RPMI8226 (cell line): ENCODE results near the gene ANKRD39.
A peak's percentile ranks its signal among the peaks of the same experiment; 100 is the strongest.

Experiments
- DNase-seq: peaks from one replicate; pipeline ENCODE4 v3.0.0-alpha.2; 2015

ANKRD39 gene

GRCh38 chr2:96885432-96886347, 27.9 kb upstream of the ANKRD39 start:
- DNase-seq, result no peak

DNA sequence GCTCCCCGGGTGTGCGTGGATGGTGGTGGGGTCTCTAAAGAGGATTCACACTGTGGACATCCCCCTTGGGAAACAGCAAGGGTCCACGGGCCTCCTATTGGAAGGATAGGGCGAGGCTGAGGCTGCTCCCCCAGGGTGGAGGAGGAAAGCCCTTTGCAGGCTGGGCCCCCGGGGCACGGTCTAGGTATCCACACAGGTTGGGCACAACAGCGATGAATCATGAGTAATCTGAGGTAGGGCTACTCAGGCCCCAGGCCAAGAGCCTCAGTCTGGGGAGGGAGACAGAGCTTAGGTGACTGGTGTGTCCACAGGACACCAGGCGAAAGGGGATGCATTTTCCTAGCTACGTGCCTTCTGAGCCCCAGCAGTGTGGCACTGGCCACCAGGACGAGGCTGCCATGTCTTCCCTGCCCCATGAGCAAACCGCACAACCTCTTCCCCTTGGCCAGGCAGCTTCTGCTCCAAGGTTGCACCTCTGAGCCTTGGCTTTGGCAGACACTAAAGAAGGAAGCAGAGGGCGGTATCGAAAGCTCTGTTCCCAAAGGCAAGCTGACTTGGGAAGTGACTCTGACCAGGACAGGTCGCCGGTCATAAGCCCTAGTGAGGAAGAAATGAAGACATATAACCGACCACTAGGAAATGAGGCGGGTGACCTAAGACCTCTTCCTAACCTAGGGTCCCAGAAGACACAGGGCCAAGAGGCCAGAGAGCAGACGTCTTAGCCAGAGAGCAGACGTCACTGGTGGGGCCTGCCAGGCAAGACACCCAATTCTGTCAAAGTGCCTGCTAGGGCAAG, 26.7 kb upstream of the ANKRD39 start:
- no peak for DNase-seq

DNA sequence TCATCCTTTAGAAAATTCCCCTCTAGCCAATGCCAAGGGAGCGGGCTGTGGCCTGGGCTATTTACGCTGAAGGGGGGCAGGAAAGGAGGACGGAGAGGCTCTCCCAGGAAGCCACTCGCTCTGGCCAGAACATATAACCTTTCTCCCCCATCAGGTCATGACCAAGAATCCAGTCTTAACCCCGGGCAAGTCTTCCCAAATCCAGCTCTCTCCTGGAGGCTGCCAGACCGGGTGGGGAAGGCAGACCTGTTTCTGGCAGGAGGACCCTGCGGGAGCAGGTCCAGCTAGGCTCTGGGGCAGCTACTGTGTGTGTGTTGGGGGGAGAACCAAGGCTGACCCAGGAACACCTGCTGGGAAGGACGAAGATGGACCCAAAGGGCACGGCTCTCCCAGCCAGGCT, 25.5 kb upstream of the ANKRD39 start:
- DNase-seq, result no peak

DNA sequence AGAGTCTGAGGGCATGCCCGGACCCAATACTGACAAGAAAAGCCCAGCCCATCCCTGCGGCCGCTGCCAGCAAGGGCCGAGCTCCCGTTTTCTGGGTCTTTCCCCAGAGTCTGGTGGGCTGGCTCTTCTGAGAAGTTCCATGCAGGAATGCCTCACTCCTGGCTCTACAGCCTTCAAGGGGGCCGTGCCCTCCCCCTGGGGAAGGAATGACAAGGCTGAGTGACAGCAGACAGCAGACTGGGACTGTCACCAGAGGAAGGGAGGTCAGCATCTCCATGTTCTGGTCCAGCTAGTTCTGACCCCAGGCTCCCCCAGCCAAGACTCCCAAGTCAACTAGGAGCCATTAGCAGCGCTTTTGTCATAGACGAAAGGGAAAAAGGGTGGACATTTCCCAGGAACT, 25.1 kb upstream of the ANKRD39 start:
- no peak for DNase-seq

GRCh38 chr2:96882230-96882629, 24.4 kb upstream of the ANKRD39 start:
- no peak for DNase-seq

DNA sequence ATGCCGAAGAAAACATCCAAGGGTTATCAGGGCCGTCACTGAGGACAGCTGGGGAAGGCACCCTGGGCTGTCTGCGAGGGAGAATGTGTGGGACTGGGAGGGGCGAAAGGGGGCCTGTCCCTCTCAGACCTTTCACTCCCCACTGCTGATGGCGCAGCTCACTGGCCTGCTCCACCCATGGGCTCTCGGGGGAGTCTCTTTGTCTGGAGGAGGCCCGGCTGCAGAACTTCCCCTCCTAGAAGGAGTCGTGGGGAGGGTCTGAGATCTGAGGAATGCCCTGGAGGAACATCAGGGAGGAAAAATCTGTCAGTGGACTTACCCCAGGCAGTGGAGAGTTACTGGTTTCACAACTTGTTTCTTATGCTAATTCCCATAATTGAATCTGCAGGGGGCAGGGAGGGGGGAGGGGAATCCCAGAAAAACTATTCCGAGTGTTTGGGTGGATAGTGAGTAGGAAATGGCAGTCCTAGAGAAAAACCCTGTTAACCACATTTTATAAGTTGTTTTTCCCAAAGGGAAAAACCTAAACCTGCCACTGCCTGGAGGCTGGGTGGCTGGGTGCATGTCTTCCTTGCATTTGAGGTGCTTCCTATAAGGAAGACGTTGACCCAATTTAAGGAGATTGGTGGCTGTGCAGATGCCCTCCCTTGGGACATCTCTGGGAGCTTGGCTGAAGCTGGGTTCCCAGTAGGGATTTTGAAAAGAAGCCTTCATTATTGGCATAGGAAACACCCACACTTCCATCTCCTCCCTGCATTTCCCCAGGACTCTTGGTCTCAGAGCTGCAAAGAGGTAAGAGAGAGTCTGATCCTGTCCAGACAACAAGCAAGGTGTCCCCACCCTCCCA, 23.8 kb upstream of the ANKRD39 start:
- DNase-seq, result no peak

DNA sequence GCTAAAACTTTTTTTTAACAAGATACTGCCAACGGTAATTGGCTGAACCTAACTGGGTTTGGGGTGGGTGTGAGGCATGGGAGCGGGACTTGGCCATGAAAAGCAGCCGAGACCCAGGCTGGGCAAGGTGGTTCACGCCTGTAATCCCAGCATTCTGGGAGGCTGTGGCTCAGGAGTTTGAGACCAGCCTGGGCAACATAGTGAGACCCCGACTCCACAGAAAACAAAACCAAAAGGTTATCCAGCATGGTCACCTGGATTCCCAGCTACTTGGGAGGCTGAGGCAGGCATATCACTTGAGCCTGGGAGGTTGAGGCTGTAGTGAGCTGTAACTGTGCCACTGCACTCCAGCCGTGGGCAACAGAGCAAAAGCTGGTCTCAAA, 23.1 kb upstream of the ANKRD39 start:
- no peak for DNase-seq

DNA sequence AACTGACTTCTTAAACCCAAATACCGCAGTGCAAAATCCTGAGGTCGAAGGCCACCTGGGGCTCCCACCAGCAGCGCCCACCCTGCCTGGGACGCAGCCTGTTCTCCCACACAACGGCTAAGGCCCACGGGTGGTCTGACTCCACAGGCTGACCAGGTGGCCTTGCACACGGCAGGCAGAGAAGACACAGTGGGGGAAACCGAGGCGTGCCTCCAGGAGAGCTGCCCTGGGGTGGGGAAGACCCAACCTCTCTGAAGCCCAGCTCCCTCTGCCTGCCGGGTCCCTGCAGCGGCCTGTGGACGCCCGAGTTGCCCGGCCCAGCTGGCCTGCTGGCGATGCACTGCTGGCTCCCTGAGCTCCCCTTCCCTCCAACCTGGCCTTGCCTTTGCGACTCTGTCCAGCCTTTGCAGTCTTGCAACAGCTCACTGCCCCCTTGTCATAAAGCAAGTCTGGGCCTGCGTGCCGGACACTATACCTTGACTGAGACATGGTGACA, 21.8 kb upstream of the ANKRD39 start:
- DNase-seq, result no peak

DNA sequence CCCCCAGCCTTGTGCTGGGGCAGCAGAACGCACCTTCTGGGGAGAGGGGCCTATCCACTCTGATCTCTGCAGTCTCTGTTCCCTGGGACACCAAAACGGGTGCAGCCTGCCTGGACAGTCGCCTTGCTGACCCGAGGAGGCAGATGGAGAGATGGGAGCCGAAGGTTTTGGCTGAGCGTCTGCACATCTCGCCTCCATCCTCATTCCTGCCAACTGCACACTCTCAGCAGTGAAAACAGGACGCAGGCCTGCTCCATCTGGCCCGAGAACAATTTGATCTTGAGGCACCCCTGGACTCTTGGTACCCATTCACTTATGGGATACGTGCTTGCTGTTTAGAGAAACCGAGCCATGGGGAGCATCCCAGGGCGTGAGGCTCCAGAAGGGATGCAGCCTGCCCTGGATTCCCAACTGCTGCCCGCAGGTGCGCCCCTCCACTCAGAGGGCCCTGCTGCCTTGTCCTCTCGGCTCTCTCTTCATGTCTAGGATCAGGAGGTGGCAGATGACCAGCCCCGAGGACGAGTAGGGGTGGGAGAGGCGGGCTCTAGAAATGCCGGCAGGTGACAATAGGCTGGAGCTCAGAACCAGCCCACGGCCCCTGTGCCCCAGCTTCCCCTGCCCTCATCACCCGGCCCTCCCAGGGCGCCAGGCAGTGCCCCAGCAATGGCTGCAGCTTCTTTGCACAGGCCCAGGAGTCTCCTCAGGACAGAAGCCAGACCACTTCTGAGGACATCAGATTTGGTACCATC, 21.2 kb upstream of the ANKRD39 start:
- DNase-seq, result no peak

DNA sequence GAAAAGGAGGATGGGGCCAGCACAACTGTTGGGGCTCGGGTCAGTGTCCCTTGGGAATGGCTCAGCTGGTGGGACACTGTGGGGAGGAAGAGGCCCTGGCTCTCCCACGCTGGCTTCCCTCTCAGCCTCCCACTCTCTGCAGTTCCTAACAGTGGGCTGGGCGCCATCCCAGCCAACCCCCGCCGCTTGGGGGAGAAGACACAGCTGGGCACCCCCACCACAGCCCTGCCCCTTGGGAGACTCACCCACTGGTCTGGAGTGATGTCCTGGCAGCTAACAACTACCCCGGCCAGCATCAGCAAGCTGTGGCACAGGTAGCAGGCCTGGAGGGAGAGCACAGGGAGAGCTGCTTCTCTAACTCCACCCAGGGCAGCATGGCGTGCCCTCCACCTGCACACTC, 20.4 kb upstream of the ANKRD39 start:
- DNase-seq, result no peak

DNA sequence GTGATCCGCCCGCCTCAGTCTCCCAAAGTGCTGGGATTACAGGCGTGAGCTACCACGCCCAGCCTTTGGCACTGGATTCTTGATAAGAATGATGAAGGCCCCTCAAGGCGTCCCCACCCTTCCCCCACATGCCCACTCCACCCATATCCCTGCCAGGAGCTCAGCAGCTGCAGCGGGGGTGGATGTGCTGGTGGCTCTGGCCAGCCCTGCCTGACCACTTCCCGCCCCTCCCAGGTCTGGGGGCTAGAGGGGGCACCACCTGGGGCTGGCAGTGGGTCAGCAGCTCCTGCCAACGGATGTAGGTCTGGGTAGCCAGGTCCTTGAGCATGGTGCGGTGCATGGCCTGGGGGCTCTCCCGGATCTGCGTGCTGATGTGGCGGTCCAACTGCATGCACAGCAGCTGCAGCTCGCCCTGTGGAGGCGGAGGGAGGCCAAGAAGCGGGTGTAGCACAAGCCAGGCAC, 19.8 kb upstream of the ANKRD39 start:
- no peak for DNase-seq

GRCh38 chr2:96877042-96877451, 19.2 kb upstream of the ANKRD39 start:
- DNase-seq, result no peak

DNA sequence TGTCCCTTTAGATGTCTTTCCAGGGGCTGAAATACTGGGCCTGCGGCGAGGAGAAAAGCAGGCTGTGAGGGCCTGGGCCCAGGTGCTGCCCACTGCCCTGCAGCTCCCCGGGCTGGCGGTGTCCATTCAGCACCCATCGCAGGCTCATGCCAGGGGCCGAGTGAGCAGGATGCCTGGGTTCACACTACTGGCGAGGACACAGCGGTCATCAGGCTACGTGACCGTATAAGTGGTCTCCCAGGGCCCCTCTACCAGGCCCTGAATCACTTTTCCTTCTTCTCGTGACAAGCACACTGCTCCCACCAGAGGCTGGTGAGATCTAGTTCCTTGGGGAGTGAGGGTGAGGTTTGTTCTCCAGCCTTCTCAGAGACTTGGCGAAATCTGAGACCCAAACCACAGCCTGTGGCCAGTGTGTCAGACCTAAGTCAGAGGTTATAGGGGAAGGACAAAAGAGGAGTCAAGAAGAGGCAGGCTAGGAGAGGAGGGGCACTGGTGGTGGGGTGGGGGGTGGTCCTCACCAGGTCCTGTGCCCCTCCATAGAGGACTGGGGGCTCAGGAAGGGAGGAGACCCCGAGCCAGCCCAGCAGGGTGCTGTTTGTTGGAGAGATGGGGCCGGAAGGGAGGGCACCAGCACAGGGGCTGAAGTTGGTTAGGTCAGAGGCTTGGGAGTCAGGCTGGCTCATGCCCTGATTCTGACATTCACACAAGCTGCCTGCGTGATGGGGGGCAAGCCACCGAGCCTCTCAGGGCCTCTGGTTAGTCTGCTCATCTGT, 18.6 kb upstream of the ANKRD39 start:
- DNase-seq, result no peak

DNA sequence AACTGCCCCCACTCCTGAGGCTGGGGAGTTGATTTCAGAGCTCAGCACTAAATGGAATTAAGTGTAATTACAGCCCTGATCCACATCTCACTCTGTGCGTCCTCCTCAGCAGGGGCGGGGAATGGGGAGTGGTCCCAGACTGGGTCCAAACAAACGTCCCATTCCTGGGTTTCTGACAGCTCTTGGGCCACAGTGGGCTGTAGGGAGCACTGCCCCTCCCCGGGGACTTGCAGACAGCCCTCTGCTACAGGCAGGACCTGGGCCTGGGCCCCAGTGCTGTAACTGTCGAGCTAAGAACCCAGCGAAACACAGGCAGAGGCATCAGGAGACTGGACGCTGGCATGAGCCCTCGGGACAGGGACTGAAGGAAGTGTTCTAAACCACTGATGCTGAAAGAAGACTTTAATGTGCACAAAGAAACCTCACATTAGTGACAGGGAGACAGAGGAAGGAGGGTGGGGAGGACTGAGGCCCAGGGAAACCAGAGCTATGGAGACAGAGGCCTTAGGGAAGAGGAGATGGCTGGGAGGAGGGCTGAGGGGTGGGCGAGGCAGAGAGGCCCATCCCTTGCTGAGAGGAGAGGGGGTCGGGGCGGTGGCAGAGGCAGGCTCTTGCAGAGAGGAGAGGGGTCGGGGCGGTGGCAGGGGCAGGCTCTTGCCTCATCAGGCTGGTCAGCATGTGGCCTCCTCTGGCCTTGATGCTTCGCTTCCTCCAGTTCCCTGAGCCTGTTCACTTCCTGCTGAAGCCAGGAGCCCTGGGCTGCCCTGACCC, 17.9 kb upstream of the ANKRD39 start:
- no peak for DNase-seq

GRCh38 chr2:96874198-96874831, 16.5 kb upstream of the ANKRD39 start:
- peak; percentile 50 for DNase-seq

DNA sequence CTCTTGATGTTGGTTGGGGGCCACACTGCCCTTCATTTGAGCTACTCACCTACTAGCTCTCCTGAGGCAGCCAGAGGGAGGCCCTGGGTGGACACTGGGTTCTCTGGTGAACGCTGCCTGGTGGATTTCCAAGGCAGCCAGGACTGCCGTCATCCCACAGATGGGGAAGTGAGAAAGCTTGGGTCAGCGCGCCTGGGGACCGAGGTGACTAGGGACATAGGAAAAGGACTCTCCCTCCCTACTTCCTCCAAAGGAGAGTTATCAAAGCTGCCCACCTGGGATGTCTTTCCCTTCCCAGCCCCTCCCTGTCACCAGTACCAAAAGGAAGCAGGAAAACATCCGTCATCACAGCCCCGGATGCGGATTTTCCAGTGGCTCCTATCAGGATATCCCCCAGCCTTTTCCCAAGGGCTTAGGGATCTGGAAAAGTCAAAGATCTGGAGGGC, 15.9 kb upstream of the ANKRD39 start:
- DNase-seq, result peak; percentile 74

- no peak for DNase-seq
Measured at GRCh38 chr2:96872591-96873349, 15.0 kb upstream of the ANKRD39 start.

GRCh38 chr2:96870626-96871255, 12.9 kb upstream of the ANKRD39 start:
- DNase-seq, result no peak
